Naive B cell (primary cell): ENCODE measurements around the gene PCDHGA6. TPM values are rescaled to one million over a fixed set of nuclear protein-coding genes. Genes with fewer than 3 reads are reported as not detected.
"Not testable (repeated sequence)": the region's sequence is repeated elsewhere in the genome, so short reads cannot be mapped to it uniquely, and the experiment has no call there.

Experiments used
- ATAC-seq, 2 donors: fragments of 150-1000 bp; cut with Tn5 transposase; 2 replicates each; pipeline ENCODE4 v1.10.0; 2021; ENCODE audit warnings: low read depth in 2 of 2, mild to moderate bottlenecking in 2 of 2, moderate library complexity in 2 of 2
- DNase-seq: peaks from one replicate; pipeline ENCODE4 v3.0.0; 2022
- H3K27ac Mint-ChIP-seq, 6 donors: one replicate each; pipeline ENCODE4 v1.8.0; 2020 to 2022; ENCODE audit warnings: mild to moderate bottlenecking in 6 of 6, mixed read lengths in 6 of 6, moderate library complexity in 5 of 6, inconsistent platforms in 2 of 6
- H3K27me3 Mint-ChIP-seq, 3 donors: one replicate each; pipeline ENCODE4 v1.8.0; 2021 to 2022; ENCODE audit warnings: mixed read lengths in 3 of 3, mild to moderate bottlenecking in 1 of 3
- H3K36me3 Mint-ChIP-seq, 2 donors: one replicate each; pipeline ENCODE4 v1.8.0; 2020 to 2022; ENCODE audit warnings: mixed read lengths in 2 of 2, inconsistent platforms in 1 of 2, mild to moderate bottlenecking in 1 of 2
- H3K4me1 Mint-ChIP-seq, 3 donors: one replicate each; pipeline ENCODE4 v1.8.0; 2020 to 2022; ENCODE audit warnings: mixed read lengths in 3 of 3, inconsistent platforms in 1 of 3, mild to moderate bottlenecking in 1 of 3, moderate library complexity in 1 of 3
- H3K4me3 Mint-ChIP-seq, 8 donors: one replicate each; pipeline ENCODE4 v1.8.0; 2020 to 2022; ENCODE audit warnings: mild to moderate bottlenecking in 8 of 8, mixed read lengths in 8 of 8, moderate library complexity in 8 of 8, inconsistent platforms in 2 of 8
- H3K9me3 Mint-ChIP-seq, 7 donors: one replicate each; pipeline ENCODE4 v1.8.0; 2020 to 2022; ENCODE audit warnings: mixed read lengths in 7 of 7, mild to moderate bottlenecking in 5 of 7, inconsistent platforms in 2 of 7, moderate library complexity in 1 of 7
- polyA plus RNA-seq, 6 donors: library from polyadenylated mRNA; unstranded; fragments of 300-500 nt; fragmentation: Illumina TruSeq; gene quantifications; one replicate each; pipeline ENCODE4 v1.2.3, GENCODE V29; 2021; ENCODE audit warnings: low read depth in 6 of 6

Gene PCDHGA6
- polyA plus RNA-seq, 6 donors from 2014 or later, result 0.08 TPM; not detected in 5

DNA sequence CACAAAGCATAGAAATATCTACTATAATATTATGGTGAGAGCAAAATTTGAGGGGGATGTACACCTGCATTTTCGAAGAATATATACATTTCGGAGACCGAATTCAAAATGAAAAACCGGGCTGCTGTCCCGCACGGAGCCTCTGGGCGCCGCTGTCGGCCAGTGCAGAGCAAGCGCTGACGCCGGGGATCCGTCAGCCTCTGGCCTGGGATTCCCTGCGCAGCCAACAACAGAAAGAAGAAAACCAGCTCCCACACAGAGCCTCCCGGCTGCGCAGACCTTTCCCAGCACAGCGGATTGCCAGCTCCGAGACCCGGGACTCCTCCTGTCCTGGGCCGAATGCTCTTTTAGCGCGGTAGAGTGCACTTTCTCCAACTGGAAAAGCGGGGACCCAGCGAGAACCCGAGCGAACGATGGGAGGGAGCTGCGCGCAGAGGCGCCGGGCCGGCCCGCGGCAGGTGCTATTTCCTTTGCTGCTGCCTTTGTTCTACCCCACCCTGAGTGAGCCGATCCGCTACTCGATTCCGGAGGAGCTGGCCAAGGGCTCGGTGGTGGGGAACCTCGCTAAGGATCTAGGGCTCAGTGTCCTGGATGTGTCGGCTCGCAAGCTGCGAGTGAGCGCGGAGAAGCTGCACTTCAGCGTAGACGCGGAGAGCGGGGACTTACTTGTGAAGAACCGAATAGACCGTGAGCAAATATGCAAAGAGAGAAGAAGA, 34.3 kb downstream of the PCDHGA6 start, which contains the start of gene PCDHGB6:
TSS of gene PCDHGB6 (plus strand) at position 232 of the 716 bp plus-strand sequence. CDS start at position 414, 182 bp downstream.
- H3K27ac Mint-ChIP-seq, result peak within 1 kb of the TSS in 3 of 6 donors; percentile 20 to 53 (median 28)
- DNase-seq, result not testable (repeated sequence)

DNA sequence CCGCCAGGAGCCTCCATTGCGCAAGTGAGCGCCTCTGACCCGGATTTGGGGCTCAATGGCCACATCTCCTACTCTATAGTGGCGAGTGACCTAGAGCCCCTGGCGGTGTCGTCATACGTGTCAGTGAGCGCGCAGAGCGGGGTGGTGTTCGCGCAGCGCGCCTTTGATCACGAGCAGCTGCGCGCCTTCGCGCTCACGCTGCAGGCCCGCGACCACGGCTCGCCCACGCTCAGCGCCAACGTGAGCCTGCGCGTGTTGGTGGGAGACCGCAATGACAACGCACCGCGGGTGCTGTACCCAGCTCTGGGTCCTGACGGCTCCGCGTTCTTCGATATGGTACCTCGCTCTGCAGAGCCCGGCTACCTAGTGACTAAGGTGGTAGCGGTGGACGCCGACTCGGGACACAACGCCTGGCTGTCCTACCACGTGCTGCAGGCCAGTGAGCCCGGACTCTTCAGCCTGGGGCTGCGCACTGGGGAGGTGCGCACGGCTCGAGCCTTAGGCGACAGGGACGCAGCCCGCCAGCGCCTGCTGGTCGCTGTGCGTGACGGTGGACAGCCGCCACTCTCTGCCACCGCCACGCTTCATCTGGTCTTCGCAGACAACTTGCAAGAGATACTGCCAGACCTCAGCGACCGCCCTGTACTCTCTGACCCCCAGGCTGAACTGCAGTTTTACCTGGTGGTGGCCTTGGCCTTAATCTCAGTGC, 36.1 kb downstream of the PCDHGA6 start:
- DNase-seq (no peak), ATAC-seq (no peak)
- H3K4me1 Mint-ChIP-seq, result peaks cover 11 to 30% (median 14%) of the 10 kb centered on the region in 3 donors
- H3K4me3 Mint-ChIP-seq, result peak overlapping the region in 2 of 8 donors; percentile 8 to 34
- peaks cover 21 to 46% of the 10 kb centered on the region in 2 donors for H3K36me3 Mint-ChIP-seq
- peaks cover 9 to 70% (median 43%) of the 10 kb centered on the region in 7 donors for H3K9me3 Mint-ChIP-seq
- peak overlapping the region in 3 of 6 donors; percentile 22 to 48 (median 39) for H3K27ac Mint-ChIP-seq
- H3K27me3 Mint-ChIP-seq, result peaks cover 63 to 72% (median 63%) of the 10 kb centered on the region in 3 donors

More for the DNA sequence above, 34.3 kb downstream of the PCDHGA6 start, which contains the start of gene PCDHGB6:
- H3K36me3 Mint-ChIP-seq, result peaks cover 11 to 50% of the 10 kb centered on the region in 2 donors
- peak; percentile 16 to 38 for ATAC-seq
- H3K27me3 Mint-ChIP-seq, result peaks cover 61 to 72% (median 63%) of the 10 kb centered on the region in 3 donors
- H3K4me1 Mint-ChIP-seq, result peaks cover 3 to 15% (median 4%) of the 10 kb centered on the region in 3 donors
- H3K4me3 Mint-ChIP-seq, result peak within 1 kb of the TSS; percentile 35 to 86 (median 62)
- peaks cover 5 to 67% (median 41%) of the 10 kb centered on the region in 7 donors for H3K9me3 Mint-ChIP-seq

DNA sequence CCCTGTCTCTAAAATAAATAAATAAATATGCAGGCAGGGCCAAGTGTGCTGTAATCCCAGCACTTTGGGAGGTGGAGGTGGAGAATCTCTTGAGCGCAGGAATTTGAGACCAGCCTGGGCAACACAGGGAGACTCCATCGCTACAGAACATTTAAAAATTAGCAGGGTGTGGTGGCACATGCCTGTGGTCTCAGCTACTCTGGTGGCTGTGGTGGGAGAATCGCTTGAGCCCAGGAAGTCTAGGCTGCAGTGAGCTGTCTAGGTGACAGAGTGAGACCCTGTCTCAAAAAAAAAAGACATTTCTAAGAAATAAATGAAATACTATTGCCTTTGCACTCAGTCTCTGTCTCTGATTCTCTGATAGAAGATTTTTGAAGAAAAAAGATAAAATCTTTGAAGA, 37.9 kb downstream of the PCDHGA6 start:
- peak overlapping the region in 2 of 6 donors; percentile 11 to 54 for H3K27ac Mint-ChIP-seq
- H3K9me3 Mint-ChIP-seq, result peaks cover 9 to 69% (median 44%) of the 10 kb centered on the region in 7 donors
- DNase-seq, result no peak
- ATAC-seq, result no peak
- H3K27me3 Mint-ChIP-seq, result peaks cover 60 to 70% (median 61%) of the 10 kb centered on the region in 3 donors
- peaks cover 29 to 45% of the 10 kb centered on the region in 2 donors for H3K36me3 Mint-ChIP-seq
- H3K4me1 Mint-ChIP-seq, result peaks cover 11 to 30% (median 16%) of the 10 kb centered on the region in 3 donors
- H3K4me3 Mint-ChIP-seq, result peak overlapping the region in 1 of 8 donors; percentile 12

DNA sequence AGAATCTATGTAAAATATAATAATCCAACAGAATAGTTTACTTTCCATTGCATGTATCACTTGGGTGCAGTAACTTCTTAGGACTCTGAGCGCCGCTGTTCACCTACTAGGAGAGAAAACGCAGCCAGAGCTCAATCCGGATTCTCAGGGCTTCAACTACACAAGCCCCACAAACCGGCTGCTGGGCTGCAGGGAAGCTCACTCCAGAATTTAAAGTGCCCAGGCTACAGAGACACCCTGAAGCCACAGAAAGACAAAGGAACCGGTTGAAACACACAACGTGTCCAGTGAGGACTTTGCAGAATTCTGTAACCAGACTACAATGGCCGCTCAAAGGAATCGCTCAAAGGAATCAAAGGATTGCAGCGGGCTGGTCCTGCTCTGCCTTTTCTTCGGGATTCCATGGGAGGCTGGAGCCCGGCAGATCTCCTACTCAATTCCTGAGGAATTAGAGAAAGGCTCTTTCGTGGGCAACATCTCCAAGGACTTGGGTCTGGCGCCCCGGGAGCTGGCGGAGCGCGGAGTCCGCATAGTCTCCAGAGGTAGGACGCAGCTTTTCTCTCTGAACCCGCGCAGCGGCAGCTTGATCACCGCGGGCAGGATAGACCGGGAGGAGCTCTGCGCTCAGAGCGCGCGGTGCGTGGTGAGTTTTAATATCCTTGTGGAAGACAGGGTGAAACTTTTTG, 39.3 kb downstream of the PCDHGA6 start, which contains the start of gene PCDHGA10:
TSS of gene PCDHGA10 (plus strand) at position 134 of the 686 bp plus-strand sequence. CDS start at position 323, 189 bp downstream.
- no peak for DNase-seq
- H3K27ac Mint-ChIP-seq, result peak within 1 kb of the TSS in 4 of 6 donors; percentile 43 to 85 (median 66)

DNA sequence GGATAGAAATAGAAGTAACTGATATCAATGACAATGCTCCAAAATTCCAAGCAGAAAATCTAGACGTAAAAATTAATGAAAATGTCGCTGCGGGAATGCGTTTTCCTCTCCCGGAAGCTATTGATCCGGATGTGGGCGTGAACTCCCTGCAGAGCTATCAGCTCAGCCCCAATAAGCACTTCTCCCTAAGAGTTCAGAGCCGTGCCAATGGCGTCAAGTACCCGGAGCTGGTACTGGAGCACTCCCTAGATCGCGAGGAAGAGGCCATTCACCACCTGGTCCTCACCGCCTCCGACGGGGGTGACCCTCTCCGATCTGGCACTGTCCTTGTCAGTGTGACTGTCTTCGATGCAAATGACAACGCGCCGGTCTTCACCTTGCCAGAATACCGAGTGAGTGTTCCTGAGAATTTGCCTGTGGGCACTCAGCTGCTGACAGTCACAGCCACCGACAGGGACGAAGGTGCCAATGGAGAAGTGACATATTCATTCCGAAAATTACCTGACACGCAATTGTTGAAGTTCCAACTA, 39.9 kb downstream of the PCDHGA6 start:
- DNase-seq, result no peak
- peak overlapping the region; percentile 74 to 93 (median 87) for H3K4me3 Mint-ChIP-seq
- H3K27me3 Mint-ChIP-seq, result peaks cover 65 to 72% (median 67%) of the 10 kb centered on the region in 3 donors
- peaks cover 38 to 48% of the 10 kb centered on the region in 2 donors for H3K36me3 Mint-ChIP-seq
- peaks cover 11 to 70% (median 48%) of the 10 kb centered on the region in 7 donors for H3K9me3 Mint-ChIP-seq
- H3K27ac Mint-ChIP-seq, result peak overlapping the region in 4 of 6 donors; percentile 43 to 85 (median 66)
- peaks cover 11 to 27% (median 18%) of the 10 kb centered on the region in 3 donors for H3K4me1 Mint-ChIP-seq
- no peak for ATAC-seq

More for the DNA sequence above, 39.3 kb downstream of the PCDHGA6 start, which contains the start of gene PCDHGA10:
- H3K4me3 Mint-ChIP-seq, result peak within 1 kb of the TSS; percentile 74 to 93 (median 87)
- H3K36me3 Mint-ChIP-seq, result peaks cover 32 to 48% of the 10 kb centered on the region in 2 donors
- peaks cover 11 to 22% (median 22%) of the 10 kb centered on the region in 3 donors for H3K4me1 Mint-ChIP-seq
- peak; percentile 47 to 52 for ATAC-seq
- H3K27me3 Mint-ChIP-seq, result peaks cover 62 to 71% (median 67%) of the 10 kb centered on the region in 3 donors
- H3K9me3 Mint-ChIP-seq, result peaks cover 9 to 70% (median 46%) of the 10 kb centered on the region in 7 donors

DNA sequence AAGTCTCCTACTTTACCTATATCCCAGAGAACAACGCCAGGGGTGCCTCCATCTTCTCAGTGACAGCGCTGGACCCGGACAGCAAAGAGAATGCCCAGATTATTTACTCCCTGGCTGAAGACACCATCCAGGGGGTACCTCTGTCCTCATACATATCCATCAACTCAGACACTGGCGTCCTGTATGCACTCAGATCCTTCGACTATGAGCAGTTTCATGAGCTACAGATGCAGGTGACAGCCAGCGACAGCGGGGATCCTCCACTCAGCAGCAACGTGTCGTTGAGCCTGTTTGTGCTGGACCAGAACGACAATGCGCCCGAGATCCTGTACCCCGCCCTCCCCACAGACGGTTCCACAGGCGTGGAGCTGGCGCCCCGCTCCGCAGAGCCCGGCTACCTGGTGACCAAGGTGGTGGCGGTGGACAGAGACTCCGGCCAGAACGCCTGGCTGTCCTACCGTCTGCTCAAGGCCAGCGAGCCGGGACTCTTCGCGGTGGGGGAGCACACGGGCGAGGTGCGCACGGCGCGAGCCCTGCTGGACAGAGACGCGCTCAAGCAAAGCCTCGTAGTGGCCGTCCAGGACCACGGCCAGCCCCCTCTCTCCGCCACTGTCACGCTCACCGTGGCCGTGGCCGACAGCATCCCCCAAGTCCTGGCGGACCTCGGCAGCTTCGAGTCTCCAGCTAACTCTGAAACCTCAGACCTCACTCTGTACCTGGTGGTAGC, 41.0 kb downstream of the PCDHGA6 start:
- peaks cover 36 to 44% of the 10 kb centered on the region in 2 donors for H3K36me3 Mint-ChIP-seq
- H3K4me1 Mint-ChIP-seq, result peaks cover 11 to 28% (median 18%) of the 10 kb centered on the region in 3 donors
- H3K27me3 Mint-ChIP-seq, result peaks cover 62 to 69% (median 64%) of the 10 kb centered on the region in 3 donors
- DNase-seq, ATAC-seq: not testable (repeated sequence)
- peak overlapping the region in 6 of 8 donors; percentile 7 to 84 (median 60) for H3K4me3 Mint-ChIP-seq
- peaks cover 9 to 64% (median 45%) of the 10 kb centered on the region in 7 donors for H3K9me3 Mint-ChIP-seq
- peak overlapping the region in 3 of 6 donors; percentile 4 to 79 (median 36) for H3K27ac Mint-ChIP-seq

DNA sequence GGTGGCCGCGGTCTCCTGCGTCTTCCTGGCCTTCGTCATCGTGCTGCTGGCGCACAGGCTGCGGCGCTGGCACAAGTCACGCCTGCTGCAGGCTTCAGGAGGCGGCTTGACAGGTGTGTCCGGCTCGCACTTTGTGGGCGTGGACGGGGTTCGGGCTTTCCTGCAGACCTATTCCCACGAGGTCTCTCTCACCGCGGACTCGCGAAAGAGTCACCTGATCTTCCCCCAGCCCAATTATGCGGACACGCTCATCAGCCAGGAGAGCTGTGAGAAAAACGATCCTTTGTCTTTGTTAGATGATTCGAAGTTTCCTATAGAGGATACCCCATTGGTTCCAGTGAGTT, 41.6 kb downstream of the PCDHGA6 start:
- peak overlapping the region in 3 of 6 donors; percentile 36 to 60 (median 53) for H3K27ac Mint-ChIP-seq
- peaks cover 59 to 68% (median 63%) of the 10 kb centered on the region in 3 donors for H3K27me3 Mint-ChIP-seq
- H3K36me3 Mint-ChIP-seq, result peaks cover 33 to 39% of the 10 kb centered on the region in 2 donors
- H3K4me3 Mint-ChIP-seq, result peak overlapping the region in 5 of 8 donors; percentile 7 to 68 (median 46)
- not testable (repeated sequence) for DNase-seq, ATAC-seq
- peaks cover 9 to 64% (median 46%) of the 10 kb centered on the region in 7 donors for H3K9me3 Mint-ChIP-seq
- peaks cover 9 to 28% (median 18%) of the 10 kb centered on the region in 3 donors for H3K4me1 Mint-ChIP-seq

DNA sequence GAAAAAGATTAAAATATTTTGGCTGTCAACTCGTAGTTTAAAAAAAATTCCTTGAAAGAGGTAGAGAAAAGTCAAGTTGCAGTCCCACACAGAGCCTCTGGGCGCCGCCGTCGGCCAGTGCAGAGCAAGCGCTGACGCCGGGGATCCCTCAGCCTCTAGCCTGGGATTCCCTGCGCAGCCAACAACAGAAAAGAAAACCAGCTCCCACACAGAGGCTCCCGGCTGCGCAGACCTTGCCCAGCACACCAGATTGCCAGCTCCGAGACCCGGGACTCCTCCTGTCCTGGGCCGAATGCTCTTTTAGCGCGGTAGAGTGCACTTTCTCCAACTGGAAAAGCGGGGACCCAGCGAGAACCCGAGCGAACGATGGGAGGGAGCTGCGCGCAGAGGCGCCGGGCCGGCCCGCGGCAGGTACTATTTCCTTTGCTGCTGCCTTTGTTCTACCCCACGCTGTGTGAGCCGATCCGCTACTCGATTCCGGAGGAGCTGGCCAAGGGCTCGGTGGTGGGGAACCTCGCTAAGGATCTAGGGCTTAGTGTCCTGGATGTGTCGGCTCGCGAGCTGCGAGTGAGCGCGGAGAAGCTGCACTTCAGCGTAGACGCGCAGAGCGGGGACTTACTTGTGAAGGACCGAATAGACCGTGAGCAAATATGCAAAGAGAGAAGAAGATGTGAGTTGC, 43.9 kb downstream of the PCDHGA6 start, which contains the start of gene PCDHGB7:
TSS of gene PCDHGB7 (plus strand) at position 184 of the 679 bp plus-strand sequence. CDS start at position 367, 183 bp downstream.
- peaks cover 7 to 34% (median 18%) of the 10 kb centered on the region in 3 donors for H3K4me1 Mint-ChIP-seq
- DNase-seq, result not testable (repeated sequence)
- peak within 1 kb of the TSS in 5 of 6 donors; percentile 38 to 96 (median 92) for H3K27ac Mint-ChIP-seq
- H3K4me3 Mint-ChIP-seq, result peak within 1 kb of the TSS; percentile 16 to 68 (median 49)
- peaks cover 11 to 84% (median 60%) of the 10 kb centered on the region in 7 donors for H3K9me3 Mint-ChIP-seq
- ATAC-seq, result peak in 1 of 2 donors; percentile 41
- H3K36me3 Mint-ChIP-seq, result peaks cover 43 to 52% of the 10 kb centered on the region in 2 donors
- H3K27me3 Mint-ChIP-seq, result peaks cover 72 to 83% (median 72%) of the 10 kb centered on the region in 3 donors

DNA sequence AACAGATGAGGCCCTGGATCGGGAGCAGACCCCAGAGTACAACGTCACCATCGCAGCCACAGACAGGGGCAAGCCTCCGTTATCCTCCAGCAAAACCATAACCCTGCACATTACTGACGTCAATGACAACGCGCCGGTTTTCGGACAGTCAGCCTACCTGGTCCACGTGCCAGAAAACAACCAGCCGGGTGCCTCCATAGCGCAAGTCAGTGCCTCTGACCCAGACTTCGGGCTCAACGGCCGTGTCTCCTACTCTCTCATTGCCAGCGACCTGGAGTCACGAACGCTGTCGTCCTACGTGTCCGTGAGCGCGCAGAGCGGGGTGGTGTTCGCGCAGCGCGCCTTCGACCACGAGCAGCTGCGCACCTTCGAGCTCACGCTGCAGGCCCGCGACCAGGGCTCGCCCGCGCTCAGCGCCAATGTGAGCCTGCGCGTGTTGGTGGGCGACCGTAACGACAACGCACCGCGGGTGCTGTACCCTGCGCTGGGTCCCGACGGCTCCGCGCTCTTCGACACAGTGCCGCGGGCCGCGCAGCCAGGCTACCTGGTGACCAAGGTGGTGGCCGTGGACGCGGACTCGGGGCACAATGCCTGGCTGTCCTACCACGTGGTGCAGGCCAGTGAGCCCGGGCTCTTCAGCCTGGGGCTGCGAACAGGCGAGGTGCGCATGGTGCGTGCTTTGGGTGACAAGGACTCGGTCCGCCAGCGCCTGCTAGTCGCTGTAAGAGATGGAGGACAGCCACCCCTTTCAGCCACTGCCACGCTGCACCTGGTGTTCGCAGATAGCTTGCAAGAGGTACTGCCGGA, 45.6 kb downstream of the PCDHGA6 start:
- peak overlapping the region in 4 of 8 donors; percentile 45 to 64 (median 54) for H3K4me3 Mint-ChIP-seq
- H3K9me3 Mint-ChIP-seq, result peaks cover 16 to 82% (median 56%) of the 10 kb centered on the region in 7 donors
- H3K27me3 Mint-ChIP-seq, result peaks cover 65 to 80% (median 70%) of the 10 kb centered on the region in 3 donors
- no peak for DNase-seq
- no peak for ATAC-seq
- peak overlapping the region in 4 of 6 donors; percentile 73 to 96 (median 92) for H3K27ac Mint-ChIP-seq
- H3K4me1 Mint-ChIP-seq, result peaks cover 3 to 21% (median 4%) of the 10 kb centered on the region in 3 donors
- peaks cover 37 to 52% of the 10 kb centered on the region in 2 donors for H3K36me3 Mint-ChIP-seq

DNA sequence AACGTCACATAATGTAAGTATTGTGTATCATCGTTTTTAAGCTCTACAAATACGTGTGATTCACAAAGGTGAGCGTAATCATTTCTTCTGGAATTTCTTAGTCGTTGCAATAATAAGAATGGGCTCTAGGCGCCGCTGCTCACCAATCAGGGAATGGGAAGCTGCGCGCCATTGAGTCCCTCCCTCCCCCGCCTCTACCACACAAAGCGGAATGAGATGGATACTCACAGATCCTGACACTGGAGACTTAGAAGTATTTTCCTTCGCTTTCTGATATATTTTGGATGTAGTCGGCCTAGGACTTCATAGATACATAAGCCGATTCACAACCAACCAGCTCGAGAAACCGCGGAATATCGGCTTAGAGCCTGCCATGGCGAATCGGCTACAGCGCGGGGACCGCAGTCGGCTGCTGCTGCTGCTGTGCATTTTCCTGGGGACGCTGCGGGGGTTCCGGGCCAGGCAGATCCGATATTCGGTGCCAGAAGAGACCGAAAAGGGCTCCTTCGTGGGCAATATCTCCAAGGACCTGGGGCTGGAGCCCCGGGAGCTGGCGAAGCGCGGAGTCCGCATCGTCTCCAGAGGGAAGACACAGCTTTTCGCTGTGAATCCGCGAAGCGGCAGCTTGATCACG, 47.3 kb downstream of the PCDHGA6 start, which contains the start of gene PCDHGA11:
TSS of gene PCDHGA11 (plus strand) at position 197 of the 634 bp plus-strand sequence. CDS start at position 374, 177 bp downstream.
- no peak for ATAC-seq
- H3K9me3 Mint-ChIP-seq, result peaks cover 13 to 70% (median 43%) of the 10 kb centered on the region in 7 donors

More for the DNA sequence above, 47.3 kb downstream of the PCDHGA6 start, which contains the start of gene PCDHGA11:
- Mint-ChIP-seq H3K27ac (peak within 1 kb of the TSS in 5 of 6 donors; percentile 13 to 96 (median 94)), H3K4me3 (peak within 1 kb of the TSS; percentile 56 to 89 (median 82)), H3K27me3 (peaks cover 56 to 83% (median 68%) of the 10 kb centered on the region in 3 donors), H3K4me1 (peaks cover 0 to 19% (median 0%) of the 10 kb centered on the region in 3 donors), H3K36me3 (peaks cover 26 to 41% of the 10 kb centered on the region in 2 donors)
- DNase-seq, result no peak
